Peyer's patch (tissue), 4 donors: ENCODE data around the gene SALL1. TPM values are rescaled to one million over a fixed set of nuclear protein-coding genes. Genes with fewer than 3 reads are reported as not detected.

Source experiments
- DNase-seq, 3 donors: peaks; one replicate each; pipeline ENCODE4 v3.0.0-alpha.2; 2017 to 2019
- H3K27ac ChIP-seq, 4 donors: fragments of 200-600 bp; sonication (generic); one replicate each; pipeline ENCODE4 v1.5.1; 2016 to 2019
- H3K27me3 ChIP-seq, 2 donors: fragments of 200-600 bp; sonication (generic); one replicate each; pipeline ENCODE4 v1.5.1; 2019
- H3K36me3 ChIP-seq, 3 donors: fragments of 200-600 bp; sonication (generic); one replicate each; pipeline ENCODE4 v1.5.1; 2016 to 2019
- H3K4me1 ChIP-seq, 4 donors: fragments of 200-600 bp; sonication (generic); one replicate each; pipeline ENCODE4 v1.5.1; 2016 to 2019
- H3K4me3 ChIP-seq, 4 donors: fragments of 200-600 bp; sonication (generic); 1 replicate in 3 of 4; 2 replicates in 1 of 4; pipeline ENCODE4 v1.5.1; 2016 to 2019; ENCODE audit warnings: mild to moderate bottlenecking in 1 of 4
- H3K9me3 ChIP-seq, 4 donors: fragments of 200-600 bp; sonication (generic); one replicate each; pipeline ENCODE4 v1.5.1; 2016 to 2019; ENCODE audit warnings: mild to moderate bottlenecking in 1 of 4
- CTCF ChIP-seq, 6 experiments: fragments of 450-650 bp in 4 of 6; fragments of 200-600 bp in 2 of 6; sonication (generic) in 1 of 6; IDR thresholded peaks; one replicate each; pipeline ENCODE4 v1.5.1; 2017 to 2019; ENCODE audit warnings: antibody characterized with exemption in 6 of 6, mild to moderate bottlenecking in 3 of 6, moderate library complexity in 1 of 6
- POLR2A ChIP-seq, 2 donors: fragments of 450-650 bp; IDR thresholded peaks; one replicate each; pipeline ENCODE4 v1.5.1; 2017; ENCODE audit warnings: antibody characterized with exemption in 2 of 2, mild to moderate bottlenecking in 2 of 2, moderate library complexity in 2 of 2
- total RNA-seq, 4 donors: library from RNA; depleted of rRNA; stranded (reverse); fragments of >200 nt; gene quantifications; one replicate each; pipeline ENCODE4 v1.1.0, GENCODE V29; 2016

The SALL1 gene
- total RNA-seq, 4 donors from 2014 or later: 0.53 to 12.4 (median 2.5) TPM

- H3K36me3 ChIP-seq: no peaks in the 10 kb centered on the region
- TF ChIP-seq POLR2A (IDR thresholded peaks at IDR 0.05) (no peak), CTCF (IDR thresholded peaks at IDR 0.05) (no peak)
- no peak for DNase-seq
These were observed 6.6 kb upstream of the SALL1 start for GRCh38 chr16:51157698-51158097.

GRCh38 chr16:51156807-51157200, 5.7 kb upstream of the SALL1 start:
- Histone ChIP-seq H3K36me3 (no peaks in the 10 kb centered on the region), H3K27me3 (peaks cover 0 to 23% of the 10 kb centered on the region in 2 donors), H3K4me1 (peaks cover 0 to 14% (median 0%) of the 10 kb centered on the region in 4 donors), H3K9me3 (peaks cover 0 to 4% (median 0%) of the 10 kb centered on the region in 4 donors), H3K4me3 (no peak overlapping the region), H3K27ac (no peak overlapping the region)
- no peak for DNase-seq
- TF ChIP-seq POLR2A (IDR thresholded peaks at IDR 0.05): no peak
- TF ChIP-seq CTCF (IDR thresholded peaks at IDR 0.05): no peak

More at GRCh38 chr16:51157698-51158097, 6.6 kb upstream of the SALL1 start:
- peaks cover 0 to 4% (median 0%) of the 10 kb centered on the region in 4 donors for H3K9me3 ChIP-seq
- H3K4me3 ChIP-seq: no peak overlapping the region
- peaks cover 0 to 15% of the 10 kb centered on the region in 2 donors for H3K27me3 ChIP-seq
- H3K27ac ChIP-seq: no peak overlapping the region
- H3K4me1 ChIP-seq: peaks cover 0 to 12% (median 0%) of the 10 kb centered on the region in 4 donors

GRCh38 chr16:51155820-51156806, 5.0 kb upstream of the SALL1 start:
- Histone ChIP-seq H3K36me3 (no peaks in the 10 kb centered on the region), H3K4me1 (peaks cover 0 to 21% (median 0%) of the 10 kb centered on the region in 4 donors), H3K27ac (peak overlapping the region in 1 of 4 donors; percentile 65), H3K4me3 (peak overlapping the region in 2 of 4 donors; percentile 34), H3K9me3 (peaks cover 0 to 4% (median 0%) of the 10 kb centered on the region in 4 donors), H3K27me3 (peaks cover 0 to 28% of the 10 kb centered on the region in 2 donors)
- DNase-seq: no peak
- TF ChIP-seq CTCF (IDR thresholded peaks at IDR 0.05) (no peak), POLR2A (IDR thresholded peaks at IDR 0.05) (no peak)

- peak overlapping the region in 2 of 4 donors; percentile 15 to 65 for H3K27ac ChIP-seq
- peaks cover 0 to 30% (median 0%) of the 10 kb centered on the region in 4 donors for H3K4me1 ChIP-seq
- DNase-seq: no peak
- H3K4me3 ChIP-seq: peak overlapping the region in 2 of 4 donors; percentile 34
- H3K9me3 ChIP-seq: peaks cover 0 to 4% (median 0%) of the 10 kb centered on the region in 4 donors
- peaks cover 0 to 35% of the 10 kb centered on the region in 2 donors for H3K27me3 ChIP-seq
- no peak for TF ChIP-seq POLR2A (IDR thresholded peaks at IDR 0.05)
- no peak for TF ChIP-seq CTCF (IDR thresholded peaks at IDR 0.05)
- no peaks in the 10 kb centered on the region for H3K36me3 ChIP-seq
These were observed 4.1 kb upstream of the SALL1 start for GRCh38 chr16:51155199-51155607.

GRCh38 chr16:51154271-51155171, 3.5 kb upstream of the SALL1 start:
- Histone ChIP-seq H3K27me3 (peaks cover 0 to 37% of the 10 kb centered on the region in 2 donors), H3K27ac (peak overlapping the region in 2 of 4 donors; percentile 15 to 65), H3K4me3 (peak overlapping the region in 2 of 4 donors; percentile 34), H3K9me3 (peaks cover 0 to 4% (median 0%) of the 10 kb centered on the region in 4 donors), H3K4me1 (peaks cover 0 to 30% (median 0%) of the 10 kb centered on the region in 4 donors), H3K36me3 (no peaks in the 10 kb centered on the region)
- DNase-seq: no peak
- TF ChIP-seq CTCF (IDR thresholded peaks at IDR 0.05) (no peak), POLR2A (IDR thresholded peaks at IDR 0.05) (no peak)
